ENCODE data around the gene KCTD19. TPM values are rescaled to one million over a fixed set of nuclear protein-coding genes. Genes with fewer than 3 reads are reported as not detected.

Gene KCTD19
- total and polyA plus RNA-seq, 4 donors: 0.07 to 5.1 (median 0.32) TPM

DNA sequence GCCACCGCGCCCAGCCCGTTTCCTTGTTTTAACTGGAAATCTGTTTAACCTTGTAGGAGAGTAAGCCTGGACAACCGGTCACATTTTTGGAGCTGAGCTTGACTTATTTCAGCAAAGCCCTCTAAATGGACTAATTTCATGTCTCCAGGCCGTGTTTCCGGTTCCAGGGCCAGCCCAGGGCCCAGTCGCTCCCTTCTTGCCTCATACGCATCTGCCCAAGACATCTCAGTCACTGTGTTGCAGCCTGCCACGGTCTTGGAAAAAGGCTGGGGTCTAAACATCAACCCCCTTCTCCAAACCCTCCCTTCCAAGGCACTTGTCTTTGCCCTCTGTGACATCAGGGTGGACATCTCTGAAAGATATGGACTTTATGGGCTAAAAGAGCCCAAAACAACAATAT, 28.3 kb downstream of the KCTD19 start:
- Histone ChIP-seq H3K27ac (ENCODE audit: low read depth in 1 of 2, low read length in 1 of 2) (no peak overlapping the region), H3K4me1 (ENCODE audit: control insufficient read depth in 5 of 5, insufficient read depth in 5 of 5, low read length in 5 of 5) (peaks cover 0 to 13% (median 3%) of the 10 kb centered on the region in 5 donors), H3K9ac (ENCODE audit: insufficient read depth in 1 of 2, low read length in 2 of 2) (no peak overlapping the region), H3K36me3 (ENCODE audit: control insufficient read depth in 4 of 4, insufficient read depth in 4 of 4, low read length in 4 of 4) (no peaks in the 10 kb centered on the region), H3K9me3 (ENCODE audit: control insufficient read depth in 4 of 4, insufficient read depth in 3 of 4, low read length in 3 of 4) (no peaks in the 10 kb centered on the region), H3K27me3 (ENCODE audit: control insufficient read depth in 3 of 3, insufficient read depth in 3 of 3, low read length in 2 of 3) (no peaks in the 10 kb centered on the region), H3K4me3 (no peak overlapping the region)
- TF ChIP-seq, protein P1, sequence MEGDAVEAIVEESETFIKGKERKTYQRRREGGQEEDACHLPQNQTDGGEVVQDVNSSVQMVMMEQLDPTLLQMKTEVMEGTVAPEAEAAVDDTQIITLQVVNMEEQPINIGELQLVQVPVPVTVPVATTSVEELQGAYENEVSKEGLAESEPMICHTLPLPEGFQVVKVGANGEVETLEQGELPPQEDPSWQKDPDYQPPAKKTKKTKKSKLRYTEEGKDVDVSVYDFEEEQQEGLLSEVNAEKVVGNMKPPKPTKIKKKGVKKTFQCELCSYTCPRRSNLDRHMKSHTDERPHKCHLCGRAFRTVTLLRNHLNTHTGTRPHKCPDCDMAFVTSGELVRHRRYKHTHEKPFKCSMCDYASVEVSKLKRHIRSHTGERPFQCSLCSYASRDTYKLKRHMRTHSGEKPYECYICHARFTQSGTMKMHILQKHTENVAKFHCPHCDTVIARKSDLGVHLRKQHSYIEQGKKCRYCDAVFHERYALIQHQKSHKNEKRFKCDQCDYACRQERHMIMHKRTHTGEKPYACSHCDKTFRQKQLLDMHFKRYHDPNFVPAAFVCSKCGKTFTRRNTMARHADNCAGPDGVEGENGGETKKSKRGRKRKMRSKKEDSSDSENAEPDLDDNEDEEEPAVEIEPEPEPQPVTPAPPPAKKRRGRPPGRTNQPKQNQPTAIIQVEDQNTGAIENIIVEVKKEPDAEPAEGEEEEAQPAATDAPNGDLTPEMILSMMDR (IDR thresholded peaks at IDR 0.05; ENCODE audit: control extremely low read depth, extremely low read depth): no peak
- no peak for ATAC-seq (ENCODE audit: insufficient read depth, low FRiP score)
- DNase-seq: no peak
- WGBS, 2 donors: 96 to 98% methylated on average over 9 of the region's 9 CpGs

DNA sequence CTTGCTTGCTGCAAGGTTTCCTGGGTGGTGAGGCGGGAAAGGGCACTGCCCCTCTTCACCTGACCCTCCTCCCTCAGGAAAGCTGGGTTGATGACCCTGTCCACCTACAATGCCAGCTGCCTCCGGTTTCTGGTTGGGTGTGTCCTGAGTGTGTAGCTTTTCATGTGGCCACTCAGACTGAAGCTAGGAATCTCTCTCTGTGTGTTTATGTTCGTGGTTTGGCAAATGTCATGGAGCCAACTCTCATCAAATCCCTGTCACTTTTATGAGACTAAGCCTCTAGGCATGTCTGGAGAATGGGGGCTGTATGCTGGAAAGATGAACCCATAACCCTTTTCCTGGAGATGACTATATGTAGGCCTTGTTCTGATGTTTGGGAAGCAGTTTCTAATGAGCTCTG, 30.1 kb downstream of the KCTD19 start:
- H3K9me3 ChIP-seq (ENCODE audit: control insufficient read depth in 4 of 4, insufficient read depth in 3 of 4, low read length in 3 of 4): no peaks in the 10 kb centered on the region
- no peak overlapping the region for H3K27ac ChIP-seq (ENCODE audit: low read depth in 1 of 2, low read length in 1 of 2)
- 58 to 71% methylated on average over 3 of the region's 3 CpGs for WGBS, 2 donors
- TF ChIP-seq, protein P1 (IDR thresholded peaks at IDR 0.05; ENCODE audit: control extremely low read depth, extremely low read depth): no peak
- DNase-seq (no peak), ATAC-seq (ENCODE audit: insufficient read depth, low FRiP score) (no peak)
- H3K36me3 ChIP-seq (ENCODE audit: control insufficient read depth in 4 of 4, insufficient read depth in 4 of 4, low read length in 4 of 4): no peaks in the 10 kb centered on the region
- H3K4me3 ChIP-seq: no peak overlapping the region
- peaks cover 0 to 10% (median 2%) of the 10 kb centered on the region in 5 donors for H3K4me1 ChIP-seq (ENCODE audit: control insufficient read depth in 5 of 5, insufficient read depth in 5 of 5, low read length in 5 of 5)
- no peaks in the 10 kb centered on the region for H3K27me3 ChIP-seq (ENCODE audit: control insufficient read depth in 3 of 3, insufficient read depth in 3 of 3, low read length in 2 of 3)
- no peak overlapping the region for H3K9ac ChIP-seq (ENCODE audit: insufficient read depth in 1 of 2, low read length in 2 of 2)

DNA sequence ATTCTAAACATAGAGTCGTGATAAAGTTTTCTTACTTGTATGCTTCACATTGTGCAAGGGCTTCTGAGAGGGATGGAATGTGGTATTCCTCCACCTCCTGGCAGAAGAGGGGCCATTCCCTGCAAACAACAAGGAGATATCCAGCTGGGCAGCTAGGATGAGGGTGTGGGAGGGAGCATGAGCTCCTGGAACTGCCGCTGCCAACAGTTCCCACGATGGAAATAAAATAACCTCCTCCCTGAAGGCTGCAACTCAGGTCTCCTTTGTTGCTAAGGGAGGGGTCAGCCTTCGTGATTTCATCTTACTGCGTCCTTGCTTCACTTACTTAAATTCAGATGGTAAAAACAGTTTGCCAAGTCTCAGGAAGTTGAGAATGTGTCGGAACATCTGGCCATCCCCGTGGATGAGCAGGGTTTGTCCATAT, 31.6 kb downstream of the KCTD19 start:
- H3K36me3 ChIP-seq (ENCODE audit: control insufficient read depth in 4 of 4, insufficient read depth in 4 of 4, low read length in 4 of 4): no peaks in the 10 kb centered on the region
- no peak overlapping the region for H3K4me3 ChIP-seq
- H3K27me3 ChIP-seq (ENCODE audit: control insufficient read depth in 3 of 3, insufficient read depth in 3 of 3, low read length in 2 of 3): no peaks in the 10 kb centered on the region
- TF ChIP-seq, protein P1 (IDR thresholded peaks at IDR 0.05; ENCODE audit: control extremely low read depth, extremely low read depth): no peak
- no peak overlapping the region for H3K27ac ChIP-seq (ENCODE audit: low read depth in 1 of 2, low read length in 1 of 2)
- no peaks in the 10 kb centered on the region for H3K9me3 ChIP-seq (ENCODE audit: control insufficient read depth in 4 of 4, insufficient read depth in 3 of 4, low read length in 3 of 4)
- WGBS, 2 donors: 67 to 78% methylated on average over 7 of the region's 7 CpGs
- peaks cover 0 to 8% (median 2%) of the 10 kb centered on the region in 5 donors for H3K4me1 ChIP-seq (ENCODE audit: control insufficient read depth in 5 of 5, insufficient read depth in 5 of 5, low read length in 5 of 5)
- DNase-seq (peak in 2 of 3 donors; percentile 30 to 35), ATAC-seq (ENCODE audit: insufficient read depth, low FRiP score) (no peak)
- no peak overlapping the region for H3K9ac ChIP-seq (ENCODE audit: insufficient read depth in 1 of 2, low read length in 2 of 2)

DNA sequence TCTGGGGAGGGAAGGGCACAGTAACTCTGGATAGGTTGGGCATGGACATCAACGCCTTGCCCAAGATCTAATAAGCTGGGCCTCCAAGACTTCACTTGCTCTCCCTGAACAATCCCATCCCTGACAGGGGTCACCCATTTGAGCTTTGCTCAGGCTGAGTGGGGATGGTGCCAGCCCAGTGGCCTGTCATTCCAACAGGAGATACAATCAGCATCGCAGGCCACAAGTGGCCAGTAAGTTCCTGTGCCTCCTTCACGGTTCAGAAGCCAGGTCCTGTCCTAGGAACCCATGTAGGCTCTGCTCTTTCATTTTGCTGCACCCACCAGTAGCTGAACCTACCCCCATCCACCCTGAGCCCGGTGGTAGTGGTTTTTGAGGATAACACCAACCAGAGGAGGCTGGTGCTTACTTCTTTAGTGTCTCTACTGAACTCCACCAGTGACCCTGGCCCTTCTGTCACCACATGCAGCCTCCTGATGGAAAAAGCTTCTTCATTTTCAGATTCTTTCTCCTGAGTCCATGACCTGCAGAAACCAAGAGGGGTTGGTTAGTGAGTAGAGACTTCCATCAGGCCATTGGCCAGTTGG, 32.3 kb downstream of the KCTD19 start:
- Histone ChIP-seq H3K27me3 (ENCODE audit: control insufficient read depth in 3 of 3, insufficient read depth in 3 of 3, low read length in 2 of 3) (no peaks in the 10 kb centered on the region), H3K4me3 (no peak overlapping the region), H3K36me3 (ENCODE audit: control insufficient read depth in 4 of 4, insufficient read depth in 4 of 4, low read length in 4 of 4) (no peaks in the 10 kb centered on the region), H3K4me1 (ENCODE audit: control insufficient read depth in 5 of 5, insufficient read depth in 5 of 5, low read length in 5 of 5) (peaks cover 0 to 8% (median 2%) of the 10 kb centered on the region in 5 donors), H3K9ac (ENCODE audit: insufficient read depth in 1 of 2, low read length in 2 of 2) (no peak overlapping the region), H3K9me3 (ENCODE audit: control insufficient read depth in 4 of 4, insufficient read depth in 3 of 4, low read length in 3 of 4) (no peaks in the 10 kb centered on the region), H3K27ac (ENCODE audit: low read depth in 1 of 2, low read length in 1 of 2) (no peak overlapping the region)
- ATAC-seq (ENCODE audit: insufficient read depth, low FRiP score): no peak
- WGBS, 2 donors: 90 to 96% methylated on average over 4 of the region's 4 CpGs
- TF ChIP-seq, protein P1 (IDR thresholded peaks at IDR 0.05; ENCODE audit: control extremely low read depth, extremely low read depth): no peak
- DNase-seq: no peak
